HEK293 (cell line): ENCODE data around the gene ASAP2.

Experiments used
- CTCF ChIA-PET: fragments of 350-600 bp; formaldehyde crosslinking; extraction: SDS; loops from one replicate; lab custom pipeline; 2021; ENCODE audit warnings: antibody characterized with exemption; lab: Yijun Ruan, JAX
- POLR2A ChIA-PET: fragments of 300-600 bp; formaldehyde crosslinking; extraction: SDS; loops from one replicate; lab custom pipeline; 2020; ENCODE audit warnings: antibody characterized with exemption, inconsistent platforms; lab: Yijun Ruan, JAX
- H3K27ac ChIP-seq: fragments of 200-500 bp; sonication (Bioruptor generic); 2 replicates; pipeline ENCODE4 v1.5.1; 2014; ENCODE audit warnings: low read depth, low read length, control low read depth, inconsistent platforms; ENCODE audit errors: extremely low read depth
- H3K36me3 ChIP-seq, 2 experiments: fragments of 200-500 bp in 1 of 2; sonication (Bioruptor generic) in 1 of 2; 1 replicate in 1 of 2; 2 replicates in 1 of 2; pipeline ENCODE4 v1.5.1; 2014 to 2017; ENCODE audit warnings: inconsistent platforms in 2 of 2, low read length in 2 of 2; ENCODE audit not compliant: control insufficient read depth in 2 of 2, insufficient read depth in 1 of 2
- H3K4me1 ChIP-seq: fragments of 200-500 bp; sonication (Bioruptor generic); 2 replicates; pipeline ENCODE4 v1.5.1; 2014; ENCODE audit warnings: mild to moderate bottlenecking, low read length, inconsistent platforms; ENCODE audit not compliant: control insufficient read depth, insufficient read depth
- H3K4me3 ChIP-seq: 2 replicates; pipeline ENCODE4 v1.5.1; 2011; ENCODE audit warnings: low read depth, mild to moderate bottlenecking, control low read depth, low read length, moderate library complexity
- H3K9me3 ChIP-seq: fragments of 200-500 bp; sonication (Bioruptor generic); 2 replicates; pipeline ENCODE4 v1.5.1; 2014; ENCODE audit warnings: low read depth, low read length, inconsistent platforms; ENCODE audit not compliant: control insufficient read depth, insufficient read depth
- HOXA7 ChIP-seq: sonication (generic); formaldehyde crosslinking; IDR thresholded peaks from 2 replicates; pipeline ENCODE4 v1.8.1; 2022; ENCODE audit warnings: missing genetic modification reagents, borderline replicate concordance
- KLF1 ChIP-seq: fragments of 450-650 bp; formaldehyde crosslinking; IDR thresholded peaks from 2 replicates; pipeline ENCODE4 v1.5.1; 2016; ENCODE audit warnings: missing biosample characterization, missing genetic modification characterization
- KLF17 ChIP-seq: fragments of 450-650 bp; formaldehyde crosslinking; IDR thresholded peaks from 2 replicates; pipeline ENCODE4 v1.5.1; 2016; ENCODE audit warnings: missing biosample characterization, missing genetic modification characterization
- KLF9 ChIP-seq: fragments of 450-650 bp; formaldehyde crosslinking; IDR thresholded peaks from 2 replicates; pipeline ENCODE4 v1.5.1; 2016; ENCODE audit warnings: missing biosample characterization, missing genetic modification characterization, low read depth
- OSR2 ChIP-seq: fragments of 450-650 bp; formaldehyde crosslinking; IDR thresholded peaks from 2 replicates; pipeline ENCODE4 v1.5.1; 2016; ENCODE audit warnings: missing biosample characterization, missing genetic modification characterization
- PRDM1 ChIP-seq: fragments of 450-650 bp; formaldehyde crosslinking; IDR thresholded peaks from 2 replicates; pipeline ENCODE4; 2016; ENCODE audit warnings: missing biosample characterization, missing genetic modification characterization
- PRDM6 ChIP-seq: fragments of 450-650 bp; formaldehyde crosslinking; IDR thresholded peaks from 2 replicates; pipeline ENCODE4 v1.5.1; 2017; ENCODE audit warnings: missing biosample characterization, missing genetic modification characterization
- SCRT1 ChIP-seq: fragments of 450-650 bp; formaldehyde crosslinking; IDR thresholded peaks from 2 replicates; pipeline ENCODE4 v1.5.1; 2016; ENCODE audit warnings: missing biosample characterization, missing genetic modification characterization, borderline replicate concordance
- SCRT2 ChIP-seq: fragments of 450-650 bp; formaldehyde crosslinking; IDR thresholded peaks from 2 replicates; pipeline ENCODE4 v1.5.1; 2016; ENCODE audit warnings: missing biosample characterization, missing genetic modification characterization
- ZNF18 ChIP-seq: fragments of 450-650 bp; formaldehyde crosslinking; IDR thresholded peaks from 2 replicates; pipeline ENCODE4 v1.5.1; 2016; ENCODE audit warnings: missing biosample characterization, missing genetic modification characterization
- ZNF211 ChIP-seq: fragments of 450-650 bp; formaldehyde crosslinking; IDR thresholded peaks from 2 replicates; pipeline ENCODE4 v1.5.1; 2016; ENCODE audit warnings: low read depth, missing biosample characterization, missing genetic modification characterization
- ZNF223 ChIP-seq: fragments of 450-650 bp; formaldehyde crosslinking; IDR thresholded peaks from 2 replicates; pipeline ENCODE4 v1.5.1; 2016; ENCODE audit warnings: missing biosample characterization, missing genetic modification characterization
- ZNF23 ChIP-seq: fragments of 450-650 bp; formaldehyde crosslinking; IDR thresholded peaks from 2 replicates; pipeline ENCODE4 v1.5.1; 2016; ENCODE audit warnings: missing biosample characterization, missing genetic modification characterization, borderline replicate concordance
- ZNF292 ChIP-seq: fragments of 450-650 bp; formaldehyde crosslinking; IDR thresholded peaks from 2 replicates; pipeline ENCODE4 v1.5.1; 2016; ENCODE audit warnings: low read depth, missing biosample characterization, missing genetic modification characterization, borderline replicate concordance
- ZNF311 ChIP-seq: fragments of 450-650 bp; formaldehyde crosslinking; IDR thresholded peaks from 2 replicates; pipeline ENCODE4 v1.5.1; 2017; ENCODE audit warnings: missing biosample characterization, missing genetic modification characterization, borderline replicate concordance
- ZNF324 ChIP-seq: fragments of 450-650 bp; formaldehyde crosslinking; IDR thresholded peaks from 2 replicates; pipeline ENCODE4 v1.5.1; 2016; ENCODE audit warnings: missing biosample characterization, missing genetic modification characterization
- ZNF423 ChIP-seq: fragments of 450-650 bp; formaldehyde crosslinking; IDR thresholded peaks from 2 replicates; pipeline ENCODE4 v1.5.1; 2016; ENCODE audit warnings: missing biosample characterization, missing genetic modification characterization
- ZNF449 ChIP-seq: fragments of 450-650 bp; formaldehyde crosslinking; IDR thresholded peaks from 2 replicates; pipeline ENCODE4 v1.5.1; 2017; ENCODE audit warnings: missing biosample characterization, mild to moderate bottlenecking, missing genetic modification characterization, moderate library complexity
- ZNF510 ChIP-seq: fragments of 450-650 bp; formaldehyde crosslinking; IDR thresholded peaks from 2 replicates; pipeline ENCODE4 v1.5.1; 2018; ENCODE audit warnings: mild to moderate bottlenecking, missing genetic modification characterization, missing biosample characterization; ENCODE audit not compliant: insufficient replicate concordance
- ZNF645 ChIP-seq: fragments of 450-650 bp; formaldehyde crosslinking; IDR thresholded peaks from 2 replicates; pipeline ENCODE4; 2016; ENCODE audit warnings: missing biosample characterization, missing genetic modification characterization
- ZNF660 ChIP-seq: fragments of 450-650 bp; IDR thresholded peaks from 2 replicates; pipeline ENCODE4 v1.5.1; 2018; ENCODE audit warnings: missing biosample characterization, mild to moderate bottlenecking, missing genetic modification characterization
- ZNF768 ChIP-seq: fragments of 450-650 bp; formaldehyde crosslinking; IDR thresholded peaks from 2 replicates; pipeline ENCODE4 v1.5.1; 2018; ENCODE audit warnings: missing biosample characterization, mild to moderate bottlenecking, missing genetic modification characterization
- ZNF785 ChIP-seq: fragments of 450-650 bp; formaldehyde crosslinking; IDR thresholded peaks from 2 replicates; pipeline ENCODE4 v1.5.1; 2016; ENCODE audit warnings: missing biosample characterization, missing genetic modification characterization
- ZSCAN30 ChIP-seq: fragments of 450-650 bp; IDR thresholded peaks from 2 replicates; pipeline ENCODE4 v1.5.1; 2018; ENCODE audit warnings: missing biosample characterization, mild to moderate bottlenecking, missing genetic modification characterization, moderate library complexity

ASAP2 gene

GRCh38 chr2:9258501-9258900, 51.9 kb downstream of the ASAP2 start:
- TF ChIP-seq ZNF645: no peak
- no peak for TF ChIP-seq ZNF449
- peak; percentile 61 for TF ChIP-seq PRDM1 (tag by site-specific recombination)
- ChIA-PET POLR2A (no interaction called here), CTCF (interaction anchor here (0.8 kb wide), 1 partner anchor 50 kb away, joined by 4 read pairs; no protein-coding TSS in a partner anchor)
- no peaks in the 10 kb centered on the region for H3K36me3 ChIP-seq
- H3K4me1 ChIP-seq: no peaks in the 10 kb centered on the region
- H3K4me3 ChIP-seq: no peak overlapping the region
- no peak overlapping the region for H3K27ac ChIP-seq
- H3K9me3 ChIP-seq: no peaks in the 10 kb centered on the region

- Histone ChIP-seq H3K4me1 (no peaks in the 10 kb centered on the region), H3K36me3 (no peaks in the 10 kb centered on the region), H3K27ac (no peak overlapping the region), H3K4me3 (no peak overlapping the region), H3K9me3 (no peaks in the 10 kb centered on the region)
- ChIA-PET POLR2A (no interaction called here), CTCF (no interaction called here)
- 0 out of 2 replicates have a peak, but pooled peaks have one; percentile 24 for TF ChIP-seq SCRT2 (tag by site-specific recombination)
- no peak for TF ChIP-seq ZNF660 (tag by site-specific recombination)
Observed at GRCh38 chr2:9258953-9259399, 52.4 kb downstream of the ASAP2 start.

GRCh38 chr2:9260464-9260918, 53.9 kb downstream of the ASAP2 start:
- ChIA-PET CTCF (interaction anchor here (0.6 kb wide), 1 partner anchor 9 kb away, joined by 3 read pairs; no protein-coding TSS in a partner anchor), POLR2A (interaction anchor here (0.5 kb wide), 1 partner anchor 182 kb away, joined by 3 read pairs; no protein-coding TSS in a partner anchor)
- TF ChIP-seq ZNF423 (tag by site-specific recombination) (no peak), ZNF292 (tag by site-specific recombination) (no peak), ZSCAN30 (tag by site-specific recombination) (no peak), ZNF768 (tag by site-specific recombination) (no peak), SCRT1 (no peak), ZNF18 (tag by site-specific recombination) (no peak), KLF1 (tag by site-specific recombination) (no peak), PRDM6 (no peak), ZNF510 (tag by site-specific recombination) (no peak), ZNF211 (tag by site-specific recombination) (no peak), KLF17 (tag by site-specific recombination) (no peak), ZNF23 (tag by site-specific recombination) (no peak), ZNF324 (tag by site-specific recombination) (no peak), ZNF223 (tag by site-specific recombination) (no peak), ZNF785 (tag by site-specific recombination) (no peak), ZNF311 (tag by site-specific recombination) (no peak), KLF9 (no peak), OSR2 (tag by site-specific recombination) (no peak), HOXA7 (CRISPR knock-in tag) (no peak)
- no peaks in the 10 kb centered on the region for H3K4me1 ChIP-seq
- H3K27ac ChIP-seq: no peak overlapping the region
- no peak overlapping the region for H3K4me3 ChIP-seq
- H3K36me3 ChIP-seq: no peaks in the 10 kb centered on the region
- H3K9me3 ChIP-seq: no peaks in the 10 kb centered on the region
